ENCODE data around the gene RPIA.

The RPIA gene

DNA sequence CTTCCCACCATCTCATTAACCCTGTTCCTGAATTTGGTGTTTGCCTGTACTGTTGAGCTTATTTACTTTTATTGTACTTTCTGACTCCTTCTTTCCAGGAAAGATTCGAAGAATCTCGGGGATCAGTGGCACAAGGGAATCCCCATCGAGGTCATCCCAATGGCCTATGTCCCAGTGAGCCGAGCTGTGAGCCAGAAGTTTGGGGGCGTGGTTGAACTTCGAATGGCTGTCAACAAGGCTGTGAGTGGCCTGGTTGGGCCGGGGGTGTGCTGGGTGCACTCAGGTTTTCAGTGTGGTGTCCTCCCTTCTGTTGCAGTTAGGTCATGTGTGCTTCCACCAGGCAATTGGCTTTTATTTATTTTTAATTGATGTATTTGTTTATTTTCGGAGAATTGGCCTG, 45.0 kb downstream of the RPIA start:
- TF ChIP-seq RAD21 (IDR thresholded peaks at IDR 0.05; ENCODE audit: low read depth) (no peak), EGR1 (IDR thresholded peaks at IDR 0.05) (no peak), CREB1 (IDR thresholded peaks at IDR 0.05; ENCODE audit: low read depth) (no peak), TEAD4 (IDR thresholded peaks at IDR 0.05) (no peak), FOXM1 (IDR thresholded peaks at IDR 0.05; ENCODE audit: borderline replicate concordance, low read depth) (no peak), YY1 (IDR thresholded peaks at IDR 0.05; ENCODE audit: low read depth) (no peak)
- TF ChIP-seq, protein P1, sequence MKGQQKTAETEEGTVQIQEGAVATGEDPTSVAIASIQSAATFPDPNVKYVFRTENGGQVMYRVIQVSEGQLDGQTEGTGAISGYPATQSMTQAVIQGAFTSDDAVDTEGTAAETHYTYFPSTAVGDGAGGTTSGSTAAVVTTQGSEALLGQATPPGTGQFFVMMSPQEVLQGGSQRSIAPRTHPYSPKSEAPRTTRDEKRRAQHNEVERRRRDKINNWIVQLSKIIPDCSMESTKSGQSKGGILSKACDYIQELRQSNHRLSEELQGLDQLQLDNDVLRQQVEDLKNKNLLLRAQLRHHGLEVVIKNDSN (IDR thresholded peaks at IDR 0.05), result no peak
- TF ChIP-seq, protein P2, sequence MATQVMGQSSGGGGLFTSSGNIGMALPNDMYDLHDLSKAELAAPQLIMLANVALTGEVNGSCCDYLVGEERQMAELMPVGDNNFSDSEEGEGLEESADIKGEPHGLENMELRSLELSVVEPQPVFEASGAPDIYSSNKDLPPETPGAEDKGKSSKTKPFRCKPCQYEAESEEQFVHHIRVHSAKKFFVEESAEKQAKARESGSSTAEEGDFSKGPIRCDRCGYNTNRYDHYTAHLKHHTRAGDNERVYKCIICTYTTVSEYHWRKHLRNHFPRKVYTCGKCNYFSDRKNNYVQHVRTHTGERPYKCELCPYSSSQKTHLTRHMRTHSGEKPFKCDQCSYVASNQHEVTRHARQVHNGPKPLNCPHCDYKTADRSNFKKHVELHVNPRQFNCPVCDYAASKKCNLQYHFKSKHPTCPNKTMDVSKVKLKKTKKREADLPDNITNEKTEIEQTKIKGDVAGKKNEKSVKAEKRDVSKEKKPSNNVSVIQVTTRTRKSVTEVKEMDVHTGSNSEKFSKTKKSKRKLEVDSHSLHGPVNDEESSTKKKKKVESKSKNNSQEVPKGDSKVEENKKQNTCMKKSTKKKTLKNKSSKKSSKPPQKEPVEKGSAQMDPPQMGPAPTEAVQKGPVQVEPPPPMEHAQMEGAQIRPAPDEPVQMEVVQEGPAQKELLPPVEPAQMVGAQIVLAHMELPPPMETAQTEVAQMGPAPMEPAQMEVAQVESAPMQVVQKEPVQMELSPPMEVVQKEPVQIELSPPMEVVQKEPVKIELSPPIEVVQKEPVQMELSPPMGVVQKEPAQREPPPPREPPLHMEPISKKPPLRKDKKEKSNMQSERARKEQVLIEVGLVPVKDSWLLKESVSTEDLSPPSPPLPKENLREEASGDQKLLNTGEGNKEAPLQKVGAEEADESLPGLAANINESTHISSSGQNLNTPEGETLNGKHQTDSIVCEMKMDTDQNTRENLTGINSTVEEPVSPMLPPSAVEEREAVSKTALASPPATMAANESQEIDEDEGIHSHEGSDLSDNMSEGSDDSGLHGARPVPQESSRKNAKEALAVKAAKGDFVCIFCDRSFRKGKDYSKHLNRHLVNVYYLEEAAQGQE (IDR thresholded peaks at IDR 0.05; ENCODE audit: low read depth), result no peak
- TF ChIP-seq, protein P3, sequence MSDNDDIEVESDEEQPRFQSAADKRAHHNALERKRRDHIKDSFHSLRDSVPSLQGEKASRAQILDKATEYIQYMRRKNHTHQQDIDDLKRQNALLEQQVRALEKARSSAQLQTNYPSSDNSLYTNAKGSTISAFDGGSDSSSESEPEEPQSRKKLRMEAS (IDR thresholded peaks at IDR 0.05), result no peak

DNA sequence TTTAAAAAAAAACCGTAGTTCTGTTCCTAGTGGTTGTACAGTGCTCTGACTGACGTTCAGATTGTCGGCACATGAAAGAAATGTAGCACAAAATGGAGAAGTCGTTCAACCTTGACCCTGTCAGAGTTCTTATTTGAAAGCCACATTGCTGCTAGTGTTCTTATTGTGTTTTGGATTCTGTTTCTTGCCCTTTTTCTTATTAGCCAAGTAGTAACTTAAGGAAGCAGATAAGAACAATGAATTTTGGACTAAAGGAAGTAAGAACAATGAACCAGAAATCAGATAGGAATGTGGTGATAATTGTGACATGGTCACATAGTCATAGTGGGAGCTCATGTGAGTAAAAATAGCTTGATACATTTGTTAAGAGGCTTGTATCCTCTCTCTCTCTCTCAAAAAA, 45.9 kb downstream of the RPIA start:
- TF ChIP-seq NFIC (IDR thresholded peaks at IDR 0.05) (no peak), CREB1 (IDR thresholded peaks at IDR 0.05; ENCODE audit: low read depth) (no peak), ZBTB7A (IDR thresholded peaks at IDR 0.05; ENCODE audit: low read depth) (no peak), EP300 (IDR thresholded peaks at IDR 0.05; ENCODE audit: borderline replicate concordance) (no peak), EGR1 (IDR thresholded peaks at IDR 0.05) (no peak), TEAD4 (IDR thresholded peaks at IDR 0.05) (no peak), TCF12 (IDR thresholded peaks at IDR 0.05; ENCODE audit: low read depth) (no peak), CEBPB (IDR thresholded peaks at IDR 0.05) (no peak), RAD21 (IDR thresholded peaks at IDR 0.05; ENCODE audit: low read depth) (no peak), TAF1 (IDR thresholded peaks at IDR 0.05; ENCODE audit: low read depth) (no peak), FOXM1 (IDR thresholded peaks at IDR 0.05; ENCODE audit: borderline replicate concordance, low read depth) (no peak), YY1 (IDR thresholded peaks at IDR 0.05; ENCODE audit: low read depth) (no peak)
- TF ChIP-seq, protein P1 (IDR thresholded peaks at IDR 0.05), result no peak
- TF ChIP-seq, protein P2 (IDR thresholded peaks at IDR 0.05; ENCODE audit: low read depth), result no peak
- TF ChIP-seq, protein P3 (IDR thresholded peaks at IDR 0.05), result no peak

DNA sequence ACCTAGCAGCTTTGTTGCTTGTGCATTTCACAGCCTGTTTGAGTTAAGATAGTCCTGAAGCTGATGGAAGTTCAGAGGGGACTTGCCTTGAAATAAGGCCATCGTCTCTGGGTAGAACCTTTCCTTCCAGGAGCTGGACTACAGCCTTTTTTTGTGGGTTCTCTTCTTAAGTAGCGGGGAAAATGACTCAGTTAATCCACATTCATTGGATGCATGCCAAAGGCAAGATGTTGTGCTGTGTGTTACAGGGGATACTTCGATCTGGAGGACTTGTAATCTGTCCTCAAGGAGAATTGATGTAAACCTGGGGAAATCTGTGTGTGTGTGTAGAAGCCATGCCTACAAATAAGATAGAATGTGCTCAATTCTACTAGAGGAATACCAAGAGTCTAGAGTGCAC, 46.8 kb downstream of the RPIA start:
- TF ChIP-seq, protein P3 (IDR thresholded peaks at IDR 0.05), result no peak
- no peak for TF ChIP-seq CEBPB (IDR thresholded peaks at IDR 0.05)
- no peak for TF ChIP-seq FOXM1 (IDR thresholded peaks at IDR 0.05; ENCODE audit: borderline replicate concordance, low read depth)
- no peak for TF ChIP-seq ZBTB7A (IDR thresholded peaks at IDR 0.05; ENCODE audit: low read depth)
- TF ChIP-seq NFIC (IDR thresholded peaks at IDR 0.05), result no peak
- no peak for TF ChIP-seq TCF12 (IDR thresholded peaks at IDR 0.05; ENCODE audit: low read depth)
- TF ChIP-seq, protein P2 (IDR thresholded peaks at IDR 0.05; ENCODE audit: low read depth), result no peak
- TF ChIP-seq YY1 (IDR thresholded peaks at IDR 0.05; ENCODE audit: low read depth), result no peak
- TF ChIP-seq TAF1 (IDR thresholded peaks at IDR 0.05; ENCODE audit: low read depth), result no peak
- TF ChIP-seq TEAD4 (IDR thresholded peaks at IDR 0.05), result no peak
- no peak for TF ChIP-seq EP300 (IDR thresholded peaks at IDR 0.05; ENCODE audit: borderline replicate concordance)
- no peak for TF ChIP-seq EGR1 (IDR thresholded peaks at IDR 0.05)
- TF ChIP-seq CREB1 (IDR thresholded peaks at IDR 0.05; ENCODE audit: low read depth), result no peak
- TF ChIP-seq, protein P1 (IDR thresholded peaks at IDR 0.05), result no peak
- no peak for TF ChIP-seq RAD21 (IDR thresholded peaks at IDR 0.05; ENCODE audit: low read depth)
